Fibroblast of villous mesenchyme (primary cell): Measurements from ENCODE around the gene TAGLN2. TPM values are rescaled to one million over a fixed set of nuclear protein-coding genes. Genes with fewer than 3 reads are reported as not detected.

Experiments
- DNase-seq: peaks from one replicate; pipeline ENCODE4 v3.0.0-alpha.2; 2010; ENCODE audit warnings: low read depth
- H3K4me3 ChIP-seq: 2 replicates; pipeline ENCODE4 v1.5.1; 2011; ENCODE audit warnings: low read depth, mild to moderate bottlenecking, low read length
- total RNA-seq: library from RNA; depleted of rRNA; stranded (reverse); fragments of >200 nt; gene quantifications from 2 replicates; pipeline ENCODE4 v1.2.3, GENCODE V29; 2012
- TF ChIP-seq, protein P1 (sequence below): IDR thresholded peaks from 2 replicates; pipeline ENCODE4 v1.5.1; 2012; ENCODE audit warnings: low read depth, mild to moderate bottlenecking, low read length; ENCODE audit not compliant: insufficient read depth

Gene TAGLN2
- total RNA-seq, 1 donor, result 167 TPM

DNA sequence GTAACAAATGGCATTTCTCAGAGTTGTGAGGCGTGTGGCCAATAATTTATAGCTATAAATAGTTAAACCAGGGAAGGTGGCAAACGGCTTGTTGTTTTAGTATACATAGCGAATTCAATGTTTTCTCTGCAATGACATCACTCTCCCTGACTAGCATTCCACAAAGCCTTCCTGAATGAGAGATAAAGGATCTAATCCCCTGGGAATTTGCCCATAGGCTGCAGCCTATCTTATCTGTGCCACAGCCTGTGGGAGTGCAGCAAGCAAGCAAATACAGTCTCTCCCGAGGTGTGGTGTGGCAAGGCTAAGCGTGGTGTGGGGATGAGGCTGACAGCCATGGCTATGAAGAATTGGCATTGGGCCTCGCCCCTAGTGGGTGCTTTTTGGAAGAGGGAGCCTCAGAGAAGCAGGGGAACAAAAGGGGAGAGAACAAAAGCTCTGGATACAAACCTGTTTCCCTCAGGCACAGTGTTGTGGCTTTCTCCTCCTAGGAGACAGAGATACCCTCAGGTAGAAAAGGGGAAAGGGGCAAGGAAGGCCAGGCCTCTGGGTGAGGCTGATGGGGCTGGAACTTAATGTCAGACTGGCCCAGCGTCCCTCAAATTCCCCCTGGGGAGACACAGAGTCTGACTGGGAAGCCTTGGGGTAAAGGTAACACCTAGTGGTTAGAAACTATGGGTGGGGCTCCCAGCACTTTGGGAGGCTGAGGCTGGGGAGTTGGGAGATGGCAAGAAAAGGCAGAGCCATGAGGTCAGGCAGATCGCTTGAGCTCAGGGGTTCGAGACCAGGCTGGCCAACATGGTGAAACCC is 8.9 kb downstream of the TAGLN2 start:
- H3K4me3 ChIP-seq, result no peak overlapping the region
- peak; percentile 95 for DNase-seq
- TF ChIP-seq, protein P1, sequence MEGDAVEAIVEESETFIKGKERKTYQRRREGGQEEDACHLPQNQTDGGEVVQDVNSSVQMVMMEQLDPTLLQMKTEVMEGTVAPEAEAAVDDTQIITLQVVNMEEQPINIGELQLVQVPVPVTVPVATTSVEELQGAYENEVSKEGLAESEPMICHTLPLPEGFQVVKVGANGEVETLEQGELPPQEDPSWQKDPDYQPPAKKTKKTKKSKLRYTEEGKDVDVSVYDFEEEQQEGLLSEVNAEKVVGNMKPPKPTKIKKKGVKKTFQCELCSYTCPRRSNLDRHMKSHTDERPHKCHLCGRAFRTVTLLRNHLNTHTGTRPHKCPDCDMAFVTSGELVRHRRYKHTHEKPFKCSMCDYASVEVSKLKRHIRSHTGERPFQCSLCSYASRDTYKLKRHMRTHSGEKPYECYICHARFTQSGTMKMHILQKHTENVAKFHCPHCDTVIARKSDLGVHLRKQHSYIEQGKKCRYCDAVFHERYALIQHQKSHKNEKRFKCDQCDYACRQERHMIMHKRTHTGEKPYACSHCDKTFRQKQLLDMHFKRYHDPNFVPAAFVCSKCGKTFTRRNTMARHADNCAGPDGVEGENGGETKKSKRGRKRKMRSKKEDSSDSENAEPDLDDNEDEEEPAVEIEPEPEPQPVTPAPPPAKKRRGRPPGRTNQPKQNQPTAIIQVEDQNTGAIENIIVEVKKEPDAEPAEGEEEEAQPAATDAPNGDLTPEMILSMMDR, result no peak

DNA sequence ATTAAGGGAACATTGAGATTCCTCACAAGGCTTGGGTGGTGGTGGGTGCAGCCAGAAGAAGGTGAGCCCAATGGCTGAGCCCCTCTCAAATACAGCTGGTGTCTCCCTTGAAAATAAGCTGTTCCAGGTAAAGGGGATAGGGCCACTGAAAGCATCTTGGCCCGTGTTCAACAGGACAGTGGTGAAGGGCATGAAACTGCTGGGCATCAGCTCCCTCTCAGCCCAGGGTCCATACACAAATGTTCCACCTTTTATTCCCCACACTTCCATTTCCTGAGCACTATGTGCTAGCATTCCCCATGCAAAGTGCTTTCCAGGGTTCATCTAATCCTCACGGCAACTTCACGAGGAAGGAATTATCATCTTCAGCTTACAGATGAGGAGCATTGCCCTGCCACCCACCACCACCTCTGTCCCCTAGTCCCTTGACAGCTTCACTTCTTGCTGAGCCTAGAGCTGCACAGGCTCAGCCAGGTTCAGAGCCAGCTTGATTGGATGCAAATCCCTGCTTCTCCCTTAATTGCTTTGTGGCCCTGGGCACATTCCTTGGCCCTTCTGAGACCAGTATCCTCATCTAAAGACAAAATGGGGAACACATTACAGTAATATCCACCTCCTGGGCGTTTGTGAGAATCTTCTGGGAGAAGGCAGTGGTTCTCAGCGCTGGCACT is 9.6 kb downstream of the TAGLN2 start:
- TF ChIP-seq, protein P1, result no peak
- no peak for DNase-seq
- H3K4me3 ChIP-seq, result no peak overlapping the region

DNA sequence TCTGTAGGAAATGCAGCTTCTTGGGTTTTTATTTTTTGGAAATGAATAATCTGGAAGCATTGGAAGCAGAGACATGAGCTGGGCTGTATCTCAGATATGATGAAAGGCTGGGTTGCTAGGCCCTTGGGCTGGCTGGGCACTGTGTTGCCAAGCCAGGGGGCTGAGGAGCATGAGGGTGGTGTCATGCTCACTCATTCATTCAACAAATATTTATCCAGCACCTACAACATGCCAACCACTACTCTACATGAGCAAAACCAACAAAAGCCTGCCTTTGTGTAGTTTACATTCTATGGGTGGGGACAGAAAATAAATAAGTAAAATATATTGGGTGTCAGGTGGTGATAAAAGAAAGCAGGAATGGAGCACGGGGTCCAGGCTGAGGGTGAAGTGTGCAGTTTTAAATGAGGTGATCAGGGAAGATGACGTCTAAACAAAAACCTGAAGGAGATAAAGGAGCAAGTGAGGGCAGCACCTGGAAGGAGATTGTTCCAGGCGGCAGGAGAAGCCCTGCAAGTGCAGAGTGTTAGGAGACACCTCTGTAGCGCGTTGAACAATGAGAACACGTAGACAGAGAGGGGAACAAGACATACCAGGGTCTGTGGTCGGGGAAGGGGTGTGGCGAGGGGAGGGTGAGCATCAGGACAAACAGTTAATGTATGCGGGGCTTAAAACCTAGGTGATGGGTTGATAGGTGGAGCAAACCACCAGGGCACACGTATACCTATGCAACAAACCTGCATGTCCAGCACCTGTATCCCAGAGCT is 10.9 kb downstream of the TAGLN2 start:
- no peak overlapping the region for H3K4me3 ChIP-seq
- no peak for DNase-seq
- TF ChIP-seq, protein P1, result no peak

- TF ChIP-seq, protein P1, result no peak
- no peak overlapping the region for H3K4me3 ChIP-seq
- DNase-seq, result no peak
Observed at GRCh38 chr1:159913451-159914192, 11.7 kb downstream of the TAGLN2 start.

- no peak for DNase-seq
- TF ChIP-seq, protein P1, result no peak
- no peak overlapping the region for H3K4me3 ChIP-seq
Observed at GRCh38 chr1:159911326-159912070, 13.8 kb downstream of the TAGLN2 start.
